ENCODE measurements around the gene FEM1C.

- TF ChIP-seq POLR2AphosphoS5 (IDR thresholded peaks at IDR 0.05; ENCODE audit: borderline replicate concordance, low read depth, low read length), result no peak
- TF ChIP-seq EZH2 (IDR thresholded peaks at IDR 0.05), result no peak
These were observed 57.4 kb downstream of the FEM1C start for GRCh38 chr5:115487168-115487567.

All from SK-N-MC (cell line).